Mesenchymal stem cell (in vitro differentiated cells and primary cell): ENCODE measurements around the gene EXOSC10.
"Not testable (repeated sequence)": the region's sequence is repeated elsewhere in the genome, so short reads cannot be mapped to it uniquely, and the experiment has no call there.

Experiments
- DNase-seq: peaks from one replicate; pipeline ENCODE4 v3.0.0-alpha.2; 2013
- H2AFZ ChIP-seq: one replicate; pipeline ENCODE4 v1.6.1; 2013; ENCODE audit warnings: low read depth, mild to moderate bottlenecking, control low read depth, inconsistent platforms, low read length, moderate library complexity
- H2AK5ac ChIP-seq: 2 replicates; pipeline ENCODE4 v1.6.1; 2013; ENCODE audit warnings: low read length, moderate library complexity, mild to moderate bottlenecking, inconsistent platforms; ENCODE audit not compliant: severe bottlenecking
- H2BK120ac ChIP-seq: one replicate; pipeline ENCODE4 v1.6.1; 2013; ENCODE audit warnings: low read depth, mild to moderate bottlenecking, inconsistent platforms, low read length, moderate library complexity
- H2BK12ac ChIP-seq, 2 experiments: one replicate each; pipeline ENCODE4 v1.6.1; 2013; ENCODE audit warnings: inconsistent platforms in 2 of 2, low read length in 2 of 2, mild to moderate bottlenecking in 2 of 2, moderate library complexity in 2 of 2, control low read depth in 1 of 2
- H2BK15ac ChIP-seq: one replicate; pipeline ENCODE4 v1.6.1; 2013; ENCODE audit warnings: mild to moderate bottlenecking, low read depth, inconsistent platforms; ENCODE audit not compliant: poor library complexity, severe bottlenecking
- H2BK5ac ChIP-seq: 2 replicates; pipeline ENCODE4 v1.6.1; 2013; ENCODE audit warnings: low read depth, mild to moderate bottlenecking, low read length, control low read depth, inconsistent platforms; ENCODE audit not compliant: poor library complexity, severe bottlenecking
- H3K14ac ChIP-seq, 2 experiments: one replicate each; pipeline ENCODE4 v1.6.1; 2013; ENCODE audit warnings: inconsistent platforms in 2 of 2, low read length in 2 of 2, control low read depth in 1 of 2, mild to moderate bottlenecking in 1 of 2, moderate library complexity in 1 of 2
- H3K18ac ChIP-seq, 2 experiments: one replicate each; pipeline ENCODE4 v1.6.1; 2013; ENCODE audit warnings: inconsistent platforms in 2 of 2, low read length in 2 of 2, control low read depth in 1 of 2, low read depth in 1 of 2, mild to moderate bottlenecking in 1 of 2
- H3K23ac ChIP-seq, 2 experiments: one replicate each; pipeline ENCODE4 v1.6.1; 2013; ENCODE audit warnings: inconsistent platforms in 2 of 2, low read length in 2 of 2, mild to moderate bottlenecking in 2 of 2, moderate library complexity in 2 of 2, control low read depth in 1 of 2
- H3K27ac ChIP-seq: 2 replicates; pipeline ENCODE4 v1.5.1; 2013; ENCODE audit warnings: mild to moderate bottlenecking, moderate library complexity, low read length, control low read depth, inconsistent platforms; ENCODE audit not compliant: poor library complexity, severe bottlenecking
- H3K27me3 ChIP-seq, 2 experiments: 2 replicates each; pipeline versions ENCODE4 v1.6.1 to v1.7.0; 2013; ENCODE audit warnings: low read length in 2 of 2, mild to moderate bottlenecking in 2 of 2, moderate library complexity in 2 of 2, control low read depth in 1 of 2, inconsistent platforms in 1 of 2; ENCODE audit not compliant: control insufficient read depth in 1 of 2, insufficient read depth in 1 of 2
- H3K36me3 ChIP-seq, 2 experiments: 2 replicates each; pipeline versions ENCODE4 v1.6.1 to v1.7.0; 2013; ENCODE audit warnings: low read length in 2 of 2, control low read depth in 1 of 2, inconsistent platforms in 1 of 2, low read depth in 1 of 2, mild to moderate bottlenecking in 1 of 2; ENCODE audit not compliant: insufficient read depth in 2 of 2, control insufficient read depth in 1 of 2
- H3K4ac ChIP-seq, 2 experiments: one replicate each; pipeline ENCODE4 v1.6.1; 2013; ENCODE audit warnings: inconsistent platforms in 2 of 2, low read length in 2 of 2, mild to moderate bottlenecking in 2 of 2, moderate library complexity in 2 of 2, control low read depth in 1 of 2, low read depth in 1 of 2
- H3K4me1 ChIP-seq: 2 replicates; pipeline ENCODE4 v1.6.1; 2013; ENCODE audit warnings: low read depth, low read length, control low read depth; ENCODE audit not compliant: control insufficient read depth, insufficient read depth
- H3K4me2 ChIP-seq: 2 replicates; pipeline ENCODE4 v1.6.1; 2013; ENCODE audit warnings: low read length, mild to moderate bottlenecking, inconsistent platforms; ENCODE audit not compliant: poor library complexity, severe bottlenecking
- H3K4me3 ChIP-seq, 2 experiments: 2 replicates each; pipeline versions ENCODE4 v1.5.1 to v1.7.0; 2013; ENCODE audit warnings: low read length in 2 of 2, mild to moderate bottlenecking in 2 of 2, control low read depth in 1 of 2, low read depth in 1 of 2; ENCODE audit not compliant: insufficient read depth in 1 of 2
- H3K79me1 ChIP-seq: replicated peaks from 2 replicates; pipeline ENCODE4 v1.6.1; 2013; ENCODE audit warnings: mild to moderate bottlenecking, control low read depth, low read length, inconsistent platforms; ENCODE audit not compliant: poor library complexity, severe bottlenecking
- H3K9ac ChIP-seq: 2 replicates; pipeline ENCODE4 v1.7.0; 2013; ENCODE audit warnings: mild to moderate bottlenecking, low read length, moderate library complexity
- H3K9me3 ChIP-seq: 2 replicates; pipeline ENCODE4 v1.7.0; 2013; ENCODE audit warnings: mild to moderate bottlenecking, low read length; ENCODE audit not compliant: control insufficient read depth
- H4K8ac ChIP-seq: one replicate; pipeline ENCODE4 v1.6.1; 2013; ENCODE audit warnings: inconsistent platforms, mild to moderate bottlenecking, low read length, moderate library complexity
- H4K91ac ChIP-seq: one replicate; pipeline ENCODE4 v1.6.1; 2013; ENCODE audit warnings: mild to moderate bottlenecking, low read length, inconsistent platforms
- WGBS: methylation state at CpG from one replicate; pipeline ENCODE4 v1.1.7; 2013; ENCODE audit warnings: mixed read lengths; 5-methylcytosine and 5-hydroxymethylcytosine counted together

The EXOSC10 gene

DNA sequence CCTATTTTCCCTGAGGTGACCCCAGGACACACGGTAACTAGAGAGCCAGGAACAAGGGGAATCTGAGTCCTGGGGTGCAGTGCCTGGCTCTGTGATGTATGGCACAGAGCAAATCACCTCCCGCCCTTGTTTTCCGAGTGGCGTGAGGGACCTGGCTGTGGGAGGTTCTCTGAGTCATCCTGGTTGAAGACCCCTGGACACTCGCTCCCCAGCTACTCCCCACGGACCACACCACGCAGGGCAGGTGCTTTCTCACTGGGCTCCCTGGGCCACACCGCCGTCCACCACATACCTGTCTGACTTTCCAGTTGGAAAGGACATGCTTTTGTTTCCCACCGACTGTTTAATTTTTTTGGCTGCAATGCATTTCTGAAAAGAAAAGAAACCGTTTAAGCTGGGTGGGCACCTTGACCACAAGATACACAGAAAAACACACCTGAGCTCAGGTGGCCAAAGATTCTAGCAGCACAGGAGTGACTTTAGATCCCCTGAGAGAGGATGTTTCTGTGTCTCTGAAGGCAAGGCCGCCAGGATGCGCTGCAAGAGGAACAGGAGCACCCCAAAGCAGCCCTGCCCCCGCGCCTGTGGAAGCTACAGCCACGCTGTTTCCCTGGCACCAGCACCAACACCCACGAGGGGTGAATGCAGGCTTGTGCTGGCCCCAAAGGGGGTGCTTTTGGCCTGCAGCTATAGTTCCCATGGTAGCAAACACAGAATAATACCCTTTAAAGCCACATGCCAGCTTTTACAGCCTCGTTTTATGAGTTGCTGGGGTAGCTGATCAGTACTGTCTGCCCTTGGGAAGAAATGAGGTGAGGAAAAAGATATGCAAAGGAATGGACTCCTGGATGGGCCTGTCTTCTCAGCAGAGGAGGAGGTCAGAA lies 31.7 kb downstream of the EXOSC10 start:
- Histone ChIP-seq H3K4me1 (no peaks in the 10 kb centered on the region), H3K4ac (no peak overlapping the region), H3K4me3 (no peak overlapping the region), H2BK5ac (no peak overlapping the region), H3K14ac (no peak overlapping the region), H3K18ac (no peak overlapping the region), H3K23ac (no peak overlapping the region), H2AFZ (no peak overlapping the region), H3K79me1 (peaks cover 32% of the 10 kb centered on the region), H2AK5ac (no peak overlapping the region), H3K4me2 (no peak overlapping the region), H4K8ac (no peak overlapping the region), H2BK15ac (no peak overlapping the region), H4K91ac (no peak overlapping the region), H3K36me3 (peaks cover 87% of the 10 kb centered on the region in 2 experiments), H2BK12ac (no peak overlapping the region), H3K9ac (no peak overlapping the region), H2BK120ac (no peak overlapping the region), H3K27me3 (no peaks in the 10 kb centered on the region), H3K27ac (no peak overlapping the region), H3K9me3 (no peaks in the 10 kb centered on the region)
- WGBS, result 98% methylated on average over 18 of the region's 18 CpGs
- DNase-seq, result no peak

DNA sequence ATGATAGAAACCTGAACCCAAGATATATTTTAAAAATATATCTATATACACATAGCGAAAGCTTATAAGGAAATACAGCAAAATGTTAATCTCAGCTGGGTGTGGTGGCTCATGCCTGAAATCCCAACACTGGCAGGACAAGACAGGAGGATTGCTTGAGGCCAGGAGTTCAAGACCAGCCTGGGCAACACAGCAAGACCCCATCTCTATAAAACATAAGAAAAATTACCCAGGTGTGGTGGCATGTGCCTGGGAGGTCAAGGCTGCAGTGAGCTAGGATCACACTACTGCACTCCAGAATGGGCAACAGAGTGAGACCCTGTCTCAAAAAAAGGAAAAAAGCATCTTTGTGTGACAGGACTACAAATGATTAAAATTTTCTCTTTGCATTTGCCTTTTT lies 33.9 kb downstream of the EXOSC10 start:
- H3K4me1 ChIP-seq, result peaks cover 3% of the 10 kb centered on the region
- no peaks in the 10 kb centered on the region for H3K9me3 ChIP-seq
- no peak overlapping the region for H3K23ac ChIP-seq
- H3K4me2 ChIP-seq, result no peak overlapping the region
- H2BK5ac ChIP-seq, result no peak overlapping the region
- H3K36me3 ChIP-seq, result peaks cover 66 to 75% of the 10 kb centered on the region in 2 experiments
- no peak overlapping the region for H4K91ac ChIP-seq
- H3K14ac ChIP-seq, result no peak overlapping the region
- no peak overlapping the region for H4K8ac ChIP-seq
- no peak overlapping the region for H2BK12ac ChIP-seq
- H3K18ac ChIP-seq, result no peak overlapping the region
- no peak overlapping the region for H2BK15ac ChIP-seq
- H3K4me3 ChIP-seq, result no peak overlapping the region
- no peak for DNase-seq
- H3K27ac ChIP-seq, result no peak overlapping the region
- no peak overlapping the region for H2AK5ac ChIP-seq
- peaks cover 34% of the 10 kb centered on the region for H3K79me1 ChIP-seq
- H2BK120ac ChIP-seq, result no peak overlapping the region
- no peak overlapping the region for H3K4ac ChIP-seq
- no CpG with 5 or more reads among the region's 1 CpG for WGBS
- no peak overlapping the region for H3K9ac ChIP-seq
- H3K27me3 ChIP-seq, result no peaks in the 10 kb centered on the region
- no peak overlapping the region for H2AFZ ChIP-seq

GRCh38 chr1:11064942-11065341 lies 34.7 kb downstream of the EXOSC10 start:
- Histone ChIP-seq H3K9ac (no peak overlapping the region), H2AK5ac (no peak overlapping the region), H3K36me3 (peaks cover 57 to 68% of the 10 kb centered on the region in 2 experiments), H3K27ac (no peak overlapping the region), H3K14ac (no peak overlapping the region), H3K4me3 (no peak overlapping the region), H2BK120ac (no peak overlapping the region), H3K79me1 (peaks cover 33% of the 10 kb centered on the region), H3K9me3 (no peaks in the 10 kb centered on the region), H2BK12ac (no peak overlapping the region), H2BK15ac (no peak overlapping the region), H3K23ac (no peak overlapping the region), H3K18ac (no peak overlapping the region), H3K4me1 (peaks cover 3% of the 10 kb centered on the region), H2AFZ (no peak overlapping the region), H2BK5ac (no peak overlapping the region), H4K8ac (no peak overlapping the region), H4K91ac (no peak overlapping the region), H3K4me2 (no peak overlapping the region), H3K4ac (no peak overlapping the region), H3K27me3 (no peaks in the 10 kb centered on the region)
- 90% methylated on average over 3 of the region's 3 CpGs for WGBS
- DNase-seq, result no peak

GRCh38 chr1:11063937-11064537 lies 35.6 kb downstream of the EXOSC10 start:
- DNase-seq, H3K14ac ChIP-seq: not testable (repeated sequence)
- WGBS, result 96% methylated on average over 18 of the region's 18 CpGs

More at GRCh38 chr1:11063937-11064537, 35.6 kb downstream of the EXOSC10 start:
- peaks cover 48 to 59% of the 10 kb centered on the region in 2 experiments for H3K36me3 ChIP-seq
- H4K8ac ChIP-seq, H3K27me3 ChIP-seq, H2BK15ac ChIP-seq, H2BK5ac ChIP-seq, H3K9me3 ChIP-seq, H2BK12ac ChIP-seq, H3K27ac ChIP-seq, H3K23ac ChIP-seq, H3K4me1 ChIP-seq, H2BK120ac ChIP-seq, H3K4me2 ChIP-seq, H2AFZ ChIP-seq, H2AK5ac ChIP-seq, H3K18ac ChIP-seq, H3K4me3 ChIP-seq, H3K9ac ChIP-seq, H3K4ac ChIP-seq: not testable (repeated sequence)
- peaks cover 30% of the 10 kb centered on the region for H3K79me1 ChIP-seq
- H4K91ac ChIP-seq, result peak overlapping the region; percentile 12
